Parathyroid adenoma (tissue), 2 donors: ENCODE data around the gene CEL.
"Not testable (repeated sequence)": the region's sequence is repeated elsewhere in the genome, so short reads cannot be mapped to it uniquely, and the experiment has no call there.

Experiments
- H2AFZ ChIP-seq: fragments of 300-600 bp; sonication (generic); one replicate; pipeline ENCODE4 v1.7.0; 2017; ENCODE audit warnings: antibody characterized with exemption, mild to moderate bottlenecking
- H3K27ac ChIP-seq: fragments of 300-600 bp; sonication (generic); one replicate; pipeline ENCODE4 v1.7.0; 2017
- H3K27me3 ChIP-seq: fragments of 300-600 bp; sonication (generic); one replicate; pipeline ENCODE4 v1.7.0; 2017; ENCODE audit warnings: low read length; ENCODE audit not compliant: control insufficient read depth, insufficient read depth
- H3K36me3 ChIP-seq: fragments of 300-600 bp; sonication (generic); one replicate; pipeline ENCODE4 v1.7.0; 2017; ENCODE audit warnings: low read length; ENCODE audit not compliant: control insufficient read depth, insufficient read depth
- H3K4me1 ChIP-seq: fragments of 300-600 bp; sonication (generic); one replicate; pipeline ENCODE4 v1.7.0; 2017; ENCODE audit warnings: control low read depth
- H3K4me2 ChIP-seq: fragments of 300-600 bp; sonication (generic); one replicate; pipeline ENCODE4 v1.7.0; 2017; ENCODE audit warnings: low read length
- H3K4me3 ChIP-seq: fragments of 300-600 bp; sonication (generic); one replicate; pipeline ENCODE4 v1.7.0; 2017; ENCODE audit warnings: low read depth, low read length
- H3K79me2 ChIP-seq: fragments of 300-600 bp; sonication (generic); one replicate; pipeline ENCODE4 v1.7.0; 2017; ENCODE audit warnings: control low read depth
- H3K9ac ChIP-seq: fragments of 300-600 bp; sonication (generic); one replicate; pipeline ENCODE4 v1.7.0; 2017; ENCODE audit warnings: mild to moderate bottlenecking
- H3K9me3 ChIP-seq: fragments of 300-600 bp; sonication (generic); one replicate; pipeline ENCODE4 v1.7.0; 2017; ENCODE audit warnings: low read length; ENCODE audit not compliant: control insufficient read depth
- CTCF ChIP-seq: fragments of 300-600 bp; sonication (generic); IDR thresholded peaks from one replicate; pipeline ENCODE4 v1.7.0; 2017; ENCODE audit warnings: antibody characterized with exemption, mild to moderate bottlenecking
- donor health status: primary hyperparathyroidism.

Gene CEL

GRCh38 chr9:133066181-133066983, 4.6 kb downstream of the CEL start:
- Histone ChIP-seq H3K79me2 (no peaks in the 10 kb centered on the region), H3K4me3 (no peak overlapping the region), H3K27ac (no peak overlapping the region), H3K4me1 (no peaks in the 10 kb centered on the region), H2AFZ (no peak overlapping the region), H3K27me3 (no peaks in the 10 kb centered on the region), H3K4me2 (no peak overlapping the region), H3K9me3 (no peaks in the 10 kb centered on the region), H3K9ac (no peak overlapping the region), H3K36me3 (no peaks in the 10 kb centered on the region)
- no peak for TF ChIP-seq CTCF

GRCh38 chr9:133067006-133067405, 5.2 kb downstream of the CEL start:
- TF ChIP-seq CTCF = no peak
- Histone ChIP-seq H3K4me2 (no peak overlapping the region), H3K79me2 (no peaks in the 10 kb centered on the region), H3K4me1 (no peaks in the 10 kb centered on the region), H3K36me3 (no peaks in the 10 kb centered on the region), H3K27ac (no peak overlapping the region), H3K4me3 (no peak overlapping the region), H3K27me3 (no peaks in the 10 kb centered on the region), H3K9ac (no peak overlapping the region), H3K9me3 (no peaks in the 10 kb centered on the region), H2AFZ (no peak overlapping the region)

GRCh38 chr9:133067813-133068212, 6.0 kb downstream of the CEL start:
- Histone ChIP-seq H3K4me1 (no peaks in the 10 kb centered on the region), H3K9me3 (no peaks in the 10 kb centered on the region), H2AFZ (no peak overlapping the region), H3K9ac (no peak overlapping the region), H3K27ac (no peak overlapping the region), H3K4me3 (no peak overlapping the region), H3K36me3 (no peaks in the 10 kb centered on the region), H3K79me2 (no peaks in the 10 kb centered on the region), H3K4me2 (no peak overlapping the region), H3K27me3 (no peaks in the 10 kb centered on the region)
- no peak for TF ChIP-seq CTCF

GRCh38 chr9:133068431-133068830, 6.7 kb downstream of the CEL start:
- H3K4me1 ChIP-seq, H3K36me3 ChIP-seq, H3K27ac ChIP-seq, H3K4me3 ChIP-seq, H3K9ac ChIP-seq, H3K9me3 ChIP-seq, H3K79me2 ChIP-seq, H3K4me2 ChIP-seq, H2AFZ ChIP-seq, H3K27me3 ChIP-seq: not testable (repeated sequence)

- H3K9me3 ChIP-seq, H3K27me3 ChIP-seq, H3K36me3 ChIP-seq, H3K4me2 ChIP-seq, H3K27ac ChIP-seq, H3K79me2 ChIP-seq, H3K9ac ChIP-seq, H2AFZ ChIP-seq, H3K4me3 ChIP-seq, H3K4me1 ChIP-seq: not testable (repeated sequence)
These were observed 8.8 kb downstream of the CEL start for GRCh38 chr9:133070500-133070961.

- H3K4me1 ChIP-seq, H3K36me3 ChIP-seq, H3K4me3 ChIP-seq, H3K9me3 ChIP-seq, H3K9ac ChIP-seq, H3K27ac ChIP-seq, H3K4me2 ChIP-seq, H3K79me2 ChIP-seq, H3K27me3 ChIP-seq, H2AFZ ChIP-seq: not testable (repeated sequence)
These were observed 9.2 kb downstream of the CEL start for GRCh38 chr9:133070985-133071384.
